K562 (cell line): ENCODE results near the gene ANKRD1. TPM values are rescaled to one million over a fixed set of nuclear protein-coding genes. Genes with fewer than 3 reads are reported as not detected.
A peak's percentile ranks its signal among the peaks of the same experiment; 100 is the strongest.

ENCODE experiments used
- MGA ChIP-seq: fragments of 450-650 bp; IDR thresholded peaks from 2 replicates; pipeline ENCODE4 v1.6.1; 2016; ENCODE audit warnings: mild to moderate bottlenecking, moderate library complexity
- TAF9B ChIP-seq: fragments of 450-650 bp; IDR thresholded peaks from 2 replicates; pipeline ENCODE4 v1.6.1; 2018; ENCODE audit warnings: mild to moderate bottlenecking; ENCODE audit not compliant: partially characterized antibody
- TEAD1 ChIP-seq, 2 experiments: fragments of 450-650 bp in 1 of 2; sonication (generic) in 1 of 2; formaldehyde crosslinking; IDR thresholded peaks; 2 replicates each; pipeline versions ENCODE4 v1.4.0 to v1.8.0; 2020 to 2022; ENCODE audit warnings: mild to moderate bottlenecking in 2 of 2, missing genetic modification reagents in 1 of 2
- TSHZ1 ChIP-seq: fragments of 250-450 bp; sonication (Bioruptor Pico); IDR thresholded peaks from 2 replicates; pipeline ENCODE4 v1.4.0; 2020; ENCODE audit warnings: mild to moderate bottlenecking, moderate library complexity
- polyA plus RNA-seq, 8 experiments: library from polyadenylated mRNA; depleted of rRNA in 4 of 8; stranded (reverse) in 5 of 8; unstranded in 3 of 8; fragments of >200 nt; fragmentation: Nextera tagmentation in 2 of 8; fragmentation: Illumina TruSeq in 1 of 8; extraction: Ambion mirVana in 2 of 8; extraction: Trizol in 1 of 8; gene quantifications; 2 replicates each; pipeline versions ENCODE4 v1.2.1 to v1.2.3, GENCODE V29; 2011 to 2014; ENCODE audit warnings: inconsistent platforms in 1 of 8, missing spikeins in 1 of 8
- total RNA-seq, 7 experiments: library from RNA; depleted of rRNA in 6 of 7; stranded (reverse); fragments of >200 nt in 6 of 7; fragmentation: Illumina TruSeq in 2 of 7; extraction: Trizol in 2 of 7; gene quantifications; 2 replicates each; pipeline versions ENCODE4 v1.2.1 to v1.2.3, GENCODE V29; 2011 to 2021; ENCODE audit warnings: low replicate concordance in 1 of 7

Gene ANKRD1
- total and polyA plus RNA-seq, 9 of the 15 experiments (the other 6 are each of a cell fraction or from before 2014, with no cell fraction given), result not detected

- TF ChIP-seq TSHZ1 (CRISPR knock-in tag) (no peak), TEAD1 (CRISPR knock-in tag; IDR thresholded peaks at IDR 0.05) (no peak), TAF9B (peak; percentile 65), MGA (peak; percentile 27; the same call in 1 of the 2 replicates)
These were observed 48.9 kb downstream of the ANKRD1 start, which contains the start of gene RPP30 (continued) for GRCh38 chr10:90871766-90872647.
